Activated CD8-positive, alpha-beta memory T cell treated with anti-CD3 and anti-CD28 coated beads for 48 hours (primary cell): ENCODE results near the gene SLC22A17.

ENCODE experiments used
- DNase-seq, 3 experiments: peaks; one replicate each; pipeline ENCODE4 v3.0.0-alpha.2; 2020; ENCODE audit warnings: low read depth in 2 of 3, low spot score in 2 of 3

The SLC22A17 gene

GRCh38 chr14:23364164-23365035, 11.7 kb upstream of the SLC22A17 start:
- no peak for DNase-seq

- DNase-seq = no peak
These were observed 9.5 kb upstream of the SLC22A17 start for GRCh38 chr14:23362200-23362599.

- DNase-seq = no peak
These were observed 9.1 kb upstream of the SLC22A17 start for GRCh38 chr14:23361763-23362162.

GRCh38 chr14:23361320-23361719, 8.6 kb upstream of the SLC22A17 start:
- DNase-seq = no peak

GRCh38 chr14:23360496-23360895, 7.8 kb upstream of the SLC22A17 start:
- DNase-seq = no peak

GRCh38 chr14:23359722-23360447, 7.2 kb upstream of the SLC22A17 start:
- DNase-seq = no peak

- DNase-seq = no peak
These were observed 6.5 kb upstream of the SLC22A17 start for GRCh38 chr14:23359167-23359626.

- no peak for DNase-seq
These were observed 6.0 kb upstream of the SLC22A17 start for GRCh38 chr14:23358553-23359166.

GRCh38 chr14:23358042-23358441, 5.4 kb upstream of the SLC22A17 start:
- DNase-seq = no peak

- no peak for DNase-seq
These were observed 4.6 kb upstream of the SLC22A17 start for GRCh38 chr14:23357261-23357660.

- no peak for DNase-seq
These were observed 4.0 kb upstream of the SLC22A17 start for GRCh38 chr14:23356662-23357061.

- DNase-seq = no peak
These were observed 3.3 kb upstream of the SLC22A17 start for GRCh38 chr14:23355871-23356435.

- no peak for DNase-seq
These were observed 2.3 kb upstream of the SLC22A17 start for GRCh38 chr14:23354990-23355389.

- DNase-seq = no peak
These were observed 720 bp upstream of the SLC22A17 start for GRCh38 chr14:23353433-23353780.

GRCh38 chr14:23351681-23352505, 794 bp downstream of the SLC22A17 start:
- DNase-seq = no peak

GRCh38 chr14:23349156-23349845, 3.4 kb downstream of the SLC22A17 start:
- no peak for DNase-seq

- no peak for DNase-seq
These were observed 4.4 kb downstream of the SLC22A17 start for GRCh38 chr14:23348297-23348655.

GRCh38 chr14:23347406-23348296, 5.0 kb downstream of the SLC22A17 start:
- DNase-seq = no peak

- DNase-seq = no peak
These were observed 5.8 kb downstream of the SLC22A17 start for GRCh38 chr14:23346693-23347405.
